Panc1 (cell line): Measurements from ENCODE around the gene SNED1. TPM values are rescaled to one million over a fixed set of nuclear protein-coding genes. Genes with fewer than 3 reads are reported as not detected.

Source experiments
- ATAC-seq: fragments of 200-7000 bp; cut with Tn5 transposase; 2 replicates; pipeline ENCODE4 v1.9.1; 2020; ENCODE audit warnings: mild to moderate bottlenecking, moderate library complexity
- BruUV-seq: library from RNA; stranded (reverse); fragments of 400-500 nt; replicated peaks from 2 replicates; lab custom pipeline; 2021; lab: Mats Ljungman, UMichigan
- CTCF ChIA-PET: fragments of 300-600 bp; sonication (Branson Sonifier 250); formaldehyde crosslinking; loops from one replicate; lab custom pipeline; 2022; ENCODE audit warnings: antibody characterized with exemption; lab: Charles Lee
- POLR2A ChIA-PET: fragments of 300-600 bp; sonication (Branson Sonifier 250); formaldehyde crosslinking; loops from one replicate; lab custom pipeline; 2022; ENCODE audit warnings: antibody characterized with exemption; lab: Charles Lee
- DNase-seq: peaks from one replicate; pipeline ENCODE4 v3.0.0-alpha.2; 2010; ENCODE audit warnings: low read depth, low spot score
- H3K27ac ChIP-seq: 2 replicates; pipeline ENCODE4 v1.5.1; 2011; ENCODE audit warnings: mild to moderate bottlenecking, low read length, inconsistent platforms
- H3K27me3 ChIP-seq: fragments of 200-500 bp; sonication (Bioruptor generic); 2 replicates; pipeline ENCODE4 v1.6.0; 2014; ENCODE audit warnings: low read length, inconsistent platforms; ENCODE audit not compliant: control insufficient read depth, insufficient read depth
- H3K36me3 ChIP-seq: fragments of 200-500 bp; sonication (Bioruptor generic); 2 replicates; pipeline ENCODE4 v1.5.1; 2014; ENCODE audit warnings: inconsistent platforms, mild to moderate bottlenecking, low read length, moderate library complexity; ENCODE audit not compliant: control insufficient read depth, insufficient read depth
- H3K4me1 ChIP-seq: 2 replicates; pipeline ENCODE4 v1.5.1; 2011; ENCODE audit warnings: inconsistent platforms, mild to moderate bottlenecking, low read length, moderate library complexity; ENCODE audit not compliant: control insufficient read depth, insufficient read depth
- H3K4me3 ChIP-seq, 2 experiments: 2 replicates each; pipeline ENCODE4 v1.5.1; 2011 to 2012; ENCODE audit warnings: low read depth in 2 of 2, low read length in 2 of 2, mild to moderate bottlenecking in 2 of 2, inconsistent platforms in 1 of 2, moderate library complexity in 1 of 2
- H3K9me3 ChIP-seq: fragments of 200-500 bp; sonication (Bioruptor generic); 2 replicates; pipeline ENCODE4 v1.5.1; 2014; ENCODE audit warnings: low read depth, mild to moderate bottlenecking, inconsistent platforms, low read length, moderate library complexity; ENCODE audit not compliant: control insufficient read depth, insufficient read depth
- POLR2AphosphoS5 ChIP-seq: IDR thresholded peaks from 2 replicates; pipeline ENCODE4 v1.6.1; 2012; ENCODE audit warnings: mild to moderate bottlenecking, low read depth, low read length, moderate library complexity
- SIN3A ChIP-seq: IDR thresholded peaks from 2 replicates; pipeline ENCODE4 v1.6.1; 2012; ENCODE audit warnings: low read depth, mild to moderate bottlenecking, low read length, moderate library complexity, borderline replicate concordance; ENCODE audit not compliant: insufficient read depth
- TCF7L2 ChIP-seq: IDR thresholded peaks from 2 replicates; pipeline ENCODE4 v1.6.1; 2011; ENCODE audit warnings: mild to moderate bottlenecking, low read depth, low read length, inconsistent platforms
- in situ Hi-C: cut with HindIII; loops from 2 replicates; pipeline ENCODE4 v1.10.0; 2016; ENCODE audit warnings: low sequenced_read_pairs, low pct_unique_long_range_greater_than_20kb
- intact Hi-C: fragments of 100-400 bp; cut with micrococcal nuclease; formaldehyde crosslinking; loops from one replicate; pipeline ENCODE4 v1.10.0; 2022; ENCODE audit not compliant: unreplicated experiment
- total RNA-seq: library from RNA; stranded (reverse); gene quantifications from one replicate; pipeline ENCODE4 v1.2.1, GENCODE V29; 2021; ENCODE audit not compliant: unreplicated experiment
- TF ChIP-seq, protein P1 (sequence below), 2 experiments: IDR thresholded peaks; 2 replicates each; pipeline ENCODE4 v1.6.1; 2011 to 2012; ENCODE audit warnings: low read depth in 2 of 2, control low read depth in 1 of 2, low read length in 1 of 2, mild to moderate bottlenecking in 1 of 2, moderate library complexity in 1 of 2; ENCODE audit not compliant: insufficient read depth in 1 of 2
- TF ChIP-seq, protein P2 (sequence below): fragments of 450-650 bp; IDR thresholded peaks from 2 replicates; pipeline ENCODE4 v1.5.1; 2017; ENCODE audit warnings: mild to moderate bottlenecking

The SNED1 gene
- total RNA-seq, 1 experiment from 2014 or later: 11.0 TPM

DNA sequence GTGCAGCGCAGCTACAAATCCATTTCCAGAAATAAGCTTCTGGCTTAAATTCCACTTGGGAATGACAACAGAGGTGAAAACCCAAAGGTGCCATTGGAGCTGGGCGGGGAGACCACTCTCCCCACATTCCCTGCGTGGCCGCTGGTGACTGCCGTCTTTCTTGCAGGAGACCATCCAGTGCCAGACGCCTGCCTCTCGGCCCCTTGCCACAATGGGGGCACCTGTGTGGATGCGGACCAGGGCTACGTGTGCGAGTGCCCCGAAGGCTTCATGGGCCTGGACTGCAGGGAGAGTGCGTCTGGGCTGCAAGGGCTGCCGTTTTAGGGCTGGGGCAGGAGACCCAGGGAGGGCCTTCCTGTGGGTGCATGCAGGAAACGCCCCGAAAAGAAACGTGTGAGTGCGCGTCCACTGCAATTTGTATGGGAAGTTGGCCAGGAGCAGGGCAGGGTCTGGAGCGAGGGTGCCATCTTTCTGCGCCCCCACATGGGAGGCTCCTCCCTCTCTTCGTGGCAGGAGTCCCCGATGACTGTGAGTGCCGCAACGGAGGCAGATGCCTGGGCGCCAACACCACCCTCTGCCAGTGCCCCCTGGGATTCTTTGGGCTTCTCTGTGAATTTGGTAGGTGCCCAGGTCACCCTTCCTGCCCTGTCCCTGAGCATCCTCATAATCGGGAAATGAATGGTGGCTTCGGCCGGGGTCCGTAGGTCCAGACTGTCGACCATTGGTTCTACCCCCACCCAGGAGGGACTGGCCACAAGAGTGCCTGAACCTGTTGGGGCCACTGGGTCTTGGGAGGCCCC lies 49.9 kb downstream of the SNED1 start:
- in situ Hi-C loops (no loop called here), intact Hi-C loops (no loop called here)
- Histone ChIP-seq H3K27me3 (no peaks in the 10 kb centered on the region), H3K9me3 (no peaks in the 10 kb centered on the region), H3K27ac (no peak overlapping the region), H3K36me3 (no peaks in the 10 kb centered on the region), H3K4me1 (no peaks in the 10 kb centered on the region), H3K4me3 (no peak overlapping the region)
- ChIA-PET CTCF (interaction anchor here (0.7 kb wide), 1 partner anchor 19 kb away, joined by 3 read pairs; no protein-coding TSS in a partner anchor), POLR2A (interaction anchor here (0.6 to 0.7 kb wide), 2 partner anchors 94 to 100 kb away, joined by 3 to 5 read pairs; no protein-coding TSS in a partner anchor)
- no TSS peak for BruUV-seq
- TF ChIP-seq, protein P1, sequence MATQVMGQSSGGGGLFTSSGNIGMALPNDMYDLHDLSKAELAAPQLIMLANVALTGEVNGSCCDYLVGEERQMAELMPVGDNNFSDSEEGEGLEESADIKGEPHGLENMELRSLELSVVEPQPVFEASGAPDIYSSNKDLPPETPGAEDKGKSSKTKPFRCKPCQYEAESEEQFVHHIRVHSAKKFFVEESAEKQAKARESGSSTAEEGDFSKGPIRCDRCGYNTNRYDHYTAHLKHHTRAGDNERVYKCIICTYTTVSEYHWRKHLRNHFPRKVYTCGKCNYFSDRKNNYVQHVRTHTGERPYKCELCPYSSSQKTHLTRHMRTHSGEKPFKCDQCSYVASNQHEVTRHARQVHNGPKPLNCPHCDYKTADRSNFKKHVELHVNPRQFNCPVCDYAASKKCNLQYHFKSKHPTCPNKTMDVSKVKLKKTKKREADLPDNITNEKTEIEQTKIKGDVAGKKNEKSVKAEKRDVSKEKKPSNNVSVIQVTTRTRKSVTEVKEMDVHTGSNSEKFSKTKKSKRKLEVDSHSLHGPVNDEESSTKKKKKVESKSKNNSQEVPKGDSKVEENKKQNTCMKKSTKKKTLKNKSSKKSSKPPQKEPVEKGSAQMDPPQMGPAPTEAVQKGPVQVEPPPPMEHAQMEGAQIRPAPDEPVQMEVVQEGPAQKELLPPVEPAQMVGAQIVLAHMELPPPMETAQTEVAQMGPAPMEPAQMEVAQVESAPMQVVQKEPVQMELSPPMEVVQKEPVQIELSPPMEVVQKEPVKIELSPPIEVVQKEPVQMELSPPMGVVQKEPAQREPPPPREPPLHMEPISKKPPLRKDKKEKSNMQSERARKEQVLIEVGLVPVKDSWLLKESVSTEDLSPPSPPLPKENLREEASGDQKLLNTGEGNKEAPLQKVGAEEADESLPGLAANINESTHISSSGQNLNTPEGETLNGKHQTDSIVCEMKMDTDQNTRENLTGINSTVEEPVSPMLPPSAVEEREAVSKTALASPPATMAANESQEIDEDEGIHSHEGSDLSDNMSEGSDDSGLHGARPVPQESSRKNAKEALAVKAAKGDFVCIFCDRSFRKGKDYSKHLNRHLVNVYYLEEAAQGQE (IDR thresholded peaks at IDR 0.05; ENCODE audit: insufficient read depth in 1 of 2, low read depth in 2 of 2, low read length in 1 of 2): no peak
- TF ChIP-seq, protein P2, sequence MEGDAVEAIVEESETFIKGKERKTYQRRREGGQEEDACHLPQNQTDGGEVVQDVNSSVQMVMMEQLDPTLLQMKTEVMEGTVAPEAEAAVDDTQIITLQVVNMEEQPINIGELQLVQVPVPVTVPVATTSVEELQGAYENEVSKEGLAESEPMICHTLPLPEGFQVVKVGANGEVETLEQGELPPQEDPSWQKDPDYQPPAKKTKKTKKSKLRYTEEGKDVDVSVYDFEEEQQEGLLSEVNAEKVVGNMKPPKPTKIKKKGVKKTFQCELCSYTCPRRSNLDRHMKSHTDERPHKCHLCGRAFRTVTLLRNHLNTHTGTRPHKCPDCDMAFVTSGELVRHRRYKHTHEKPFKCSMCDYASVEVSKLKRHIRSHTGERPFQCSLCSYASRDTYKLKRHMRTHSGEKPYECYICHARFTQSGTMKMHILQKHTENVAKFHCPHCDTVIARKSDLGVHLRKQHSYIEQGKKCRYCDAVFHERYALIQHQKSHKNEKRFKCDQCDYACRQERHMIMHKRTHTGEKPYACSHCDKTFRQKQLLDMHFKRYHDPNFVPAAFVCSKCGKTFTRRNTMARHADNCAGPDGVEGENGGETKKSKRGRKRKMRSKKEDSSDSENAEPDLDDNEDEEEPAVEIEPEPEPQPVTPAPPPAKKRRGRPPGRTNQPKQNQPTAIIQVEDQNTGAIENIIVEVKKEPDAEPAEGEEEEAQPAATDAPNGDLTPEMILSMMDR: no peak
- TF ChIP-seq TCF7L2 (no peak), POLR2AphosphoS5 (no peak), SIN3A (no peak)
- ATAC-seq (no peak), DNase-seq (no peak)

DNA sequence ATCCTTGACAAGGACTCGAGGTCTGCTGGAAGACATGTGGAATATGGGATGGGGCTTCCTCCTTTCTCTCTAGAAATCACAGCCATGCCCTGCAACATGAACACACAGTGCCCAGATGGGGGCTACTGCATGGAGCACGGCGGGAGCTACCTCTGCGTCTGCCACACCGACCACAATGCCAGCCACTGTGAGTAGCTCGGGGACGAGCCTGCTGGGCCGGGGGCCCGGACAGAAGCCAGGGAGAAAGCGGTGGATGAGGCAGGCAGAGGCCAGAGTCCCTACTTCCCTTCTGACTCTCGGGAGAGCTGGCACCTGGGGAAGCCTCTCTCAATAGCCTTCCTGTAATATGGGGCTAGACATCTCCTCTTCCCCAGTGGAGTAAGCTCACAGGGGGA lies 50.5 kb downstream of the SNED1 start:
- no peaks in the 10 kb centered on the region for H3K36me3 ChIP-seq
- no peak overlapping the region for H3K27ac ChIP-seq
- ChIA-PET POLR2A (interaction anchor here (0.6 kb wide), 1 partner anchor 100 kb away, joined by 3 read pairs; no protein-coding TSS in a partner anchor), CTCF (interaction anchor here (0.7 kb wide), 1 partner anchor 19 kb away, joined by 3 read pairs; no protein-coding TSS in a partner anchor)
- H3K27me3 ChIP-seq: no peaks in the 10 kb centered on the region
- H3K4me3 ChIP-seq: no peak overlapping the region
- TF ChIP-seq, protein P1 (IDR thresholded peaks at IDR 0.05; ENCODE audit: insufficient read depth in 1 of 2, low read depth in 2 of 2, low read length in 1 of 2): no peak
- TF ChIP-seq SIN3A: no peak
- TF ChIP-seq POLR2AphosphoS5: no peak
- no peak for TF ChIP-seq TCF7L2
- TF ChIP-seq, protein P2: no peak
- no peak for ATAC-seq
- no peaks in the 10 kb centered on the region for H3K9me3 ChIP-seq
- no peaks in the 10 kb centered on the region for H3K4me1 ChIP-seq
- intact Hi-C loops: no loop called here
- in situ Hi-C loops: no loop called here
- BruUV-seq: no TSS peak
- no peak for DNase-seq
